Measurements from ENCODE around the gene DCAF5.

DNA sequence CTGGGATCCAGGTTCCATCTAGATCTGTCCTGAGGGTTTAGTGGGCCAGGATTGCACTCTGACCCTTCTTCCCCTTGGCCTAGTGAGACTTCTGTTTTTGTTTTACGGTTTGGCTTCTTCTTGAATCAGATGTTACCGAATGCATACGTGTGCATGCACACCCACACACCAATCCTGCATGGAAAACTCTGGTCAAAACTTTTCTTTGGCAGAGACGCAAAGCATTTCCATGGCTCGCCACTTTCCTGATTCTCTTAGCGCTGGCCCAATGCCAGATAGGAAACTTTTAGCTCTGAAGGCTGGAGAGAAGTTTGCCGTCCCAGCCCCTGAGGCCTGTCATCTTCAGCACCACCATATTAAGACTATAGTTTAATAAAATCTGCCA lies 106.5 kb downstream of the DCAF5 start:
- TF ChIP-seq, protein P1, sequence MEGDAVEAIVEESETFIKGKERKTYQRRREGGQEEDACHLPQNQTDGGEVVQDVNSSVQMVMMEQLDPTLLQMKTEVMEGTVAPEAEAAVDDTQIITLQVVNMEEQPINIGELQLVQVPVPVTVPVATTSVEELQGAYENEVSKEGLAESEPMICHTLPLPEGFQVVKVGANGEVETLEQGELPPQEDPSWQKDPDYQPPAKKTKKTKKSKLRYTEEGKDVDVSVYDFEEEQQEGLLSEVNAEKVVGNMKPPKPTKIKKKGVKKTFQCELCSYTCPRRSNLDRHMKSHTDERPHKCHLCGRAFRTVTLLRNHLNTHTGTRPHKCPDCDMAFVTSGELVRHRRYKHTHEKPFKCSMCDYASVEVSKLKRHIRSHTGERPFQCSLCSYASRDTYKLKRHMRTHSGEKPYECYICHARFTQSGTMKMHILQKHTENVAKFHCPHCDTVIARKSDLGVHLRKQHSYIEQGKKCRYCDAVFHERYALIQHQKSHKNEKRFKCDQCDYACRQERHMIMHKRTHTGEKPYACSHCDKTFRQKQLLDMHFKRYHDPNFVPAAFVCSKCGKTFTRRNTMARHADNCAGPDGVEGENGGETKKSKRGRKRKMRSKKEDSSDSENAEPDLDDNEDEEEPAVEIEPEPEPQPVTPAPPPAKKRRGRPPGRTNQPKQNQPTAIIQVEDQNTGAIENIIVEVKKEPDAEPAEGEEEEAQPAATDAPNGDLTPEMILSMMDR (IDR thresholded peaks at IDR 0.05), result no peak
- TF ChIP-seq EP300 (IDR thresholded peaks at IDR 0.05), result no peak
- no peak for TF ChIP-seq POLR2AphosphoS5 (IDR thresholded peaks at IDR 0.05)
- no peak for TF ChIP-seq POLR2A (IDR thresholded peaks at IDR 0.05)
